ENCODE measurements around the gene RBM3.
"Not testable (repeated sequence)": the region's sequence is repeated elsewhere in the genome, so short reads cannot be mapped to it uniquely, and the experiment has no call there.

- TF ChIP-seq CTCF, POLR2A (IDR thresholded peaks at IDR 0.05): not testable (repeated sequence)
Observed at GRCh38 chrX:48525853-48526252, 48.4 kb upstream of the RBM3 start.

Data from adrenal gland (tissue), 5 donors.